K562 (cell line): Measurements from ENCODE around the gene DCST1. TPM values are rescaled to one million over a fixed set of nuclear protein-coding genes. Genes with fewer than 3 reads are reported as not detected.

Experiments used
- BRD4 ChIP-seq: fragments of 200-600 bp; sonication (generic); IDR thresholded peaks from 2 replicates; pipeline ENCODE4 v1.6.1; 2017; ENCODE audit warnings: inconsistent platforms
- CCNT2 ChIP-seq: IDR thresholded peaks from 2 replicates; pipeline ENCODE4 v1.6.1; 2011; ENCODE audit warnings: borderline replicate concordance, low read depth, mild to moderate bottlenecking, moderate library complexity, mixed read lengths, low read length; ENCODE audit not compliant: insufficient read length; ENCODE audit errors: extremely low read depth
- FOSL1 ChIP-seq: fragments of 200-800 bp; sonication (Bioruptor generic); conservative IDR thresholded peaks from 2 replicates; pipeline ENCODE4 v1.6.1; 2016; ENCODE audit warnings: missing genetic modification characterization, missing compliant biosample characterization
- POLR2B ChIP-seq: fragments of 450-650 bp; IDR thresholded peaks from 2 replicates; pipeline ENCODE4 v1.6.1; 2018; ENCODE audit warnings: low read depth; ENCODE audit not compliant: partially characterized antibody
- RFX7 ChIP-seq: fragments of 250-450 bp; sonication (Bioruptor Pico); IDR thresholded peaks from 2 replicates; pipeline ENCODE4 v1.5.1; 2021; ENCODE audit warnings: mild to moderate bottlenecking
- SP1 ChIP-seq: sonication (generic); formaldehyde crosslinking; IDR thresholded peaks from 2 replicates; pipeline ENCODE4 v1.8.1; 2022; ENCODE audit warnings: mild to moderate bottlenecking, missing genetic modification reagents
- ZNF133 ChIP-seq: fragments of 250-450 bp; sonication (Bioruptor Pico); IDR thresholded peaks from 2 replicates; pipeline ENCODE4 v1.4.0; 2020; ENCODE audit warnings: mild to moderate bottlenecking
- ZNF212 ChIP-seq: fragments of 450-650 bp; formaldehyde crosslinking; IDR thresholded peaks from 2 replicates; pipeline ENCODE4 v1.4.0; 2020; ENCODE audit warnings: mild to moderate bottlenecking
- ZNF511 ChIP-seq: sonication (generic); formaldehyde crosslinking; IDR thresholded peaks from 2 replicates; pipeline ENCODE4 v1.8.0; 2022; ENCODE audit warnings: mild to moderate bottlenecking, missing genetic modification reagents
- polyA plus RNA-seq, 8 experiments: library from polyadenylated mRNA; depleted of rRNA in 4 of 8; stranded (reverse) in 5 of 8; unstranded in 3 of 8; fragments of >200 nt; fragmentation: Nextera tagmentation in 2 of 8; fragmentation: Illumina TruSeq in 1 of 8; extraction: Ambion mirVana in 2 of 8; extraction: Trizol in 1 of 8; gene quantifications; 2 replicates each; pipeline versions ENCODE4 v1.2.1 to v1.2.3, GENCODE V29; 2011 to 2014; ENCODE audit warnings: inconsistent platforms in 1 of 8, missing spikeins in 1 of 8
- total RNA-seq, 7 experiments: library from RNA; depleted of rRNA in 6 of 7; stranded (reverse); fragments of >200 nt in 6 of 7; fragmentation: Illumina TruSeq in 2 of 7; extraction: Trizol in 2 of 7; gene quantifications; 2 replicates each; pipeline versions ENCODE4 v1.2.1 to v1.2.3, GENCODE V29; 2011 to 2021; ENCODE audit warnings: low replicate concordance in 1 of 7
- TF ChIP-seq, protein P1 (sequence below): sonication (generic); formaldehyde crosslinking; IDR thresholded peaks from 2 replicates; pipeline ENCODE4 v1.4.0; 2020; ENCODE audit warnings: mild to moderate bottlenecking, missing genetic modification reagents
- TF ChIP-seq, protein P2 (sequence below), 2 experiments: fragments of 450-650 bp in 1 of 2; sonication (generic) in 1 of 2; formaldehyde crosslinking in 1 of 2; IDR thresholded peaks in 1 of 2; conservative IDR thresholded peaks in 1 of 2; 2 replicates each; pipeline versions ENCODE4 v1.6.1 to v1.8.1; 2016 to 2023; ENCODE audit warnings: mild to moderate bottlenecking in 2 of 2, moderate library complexity in 2 of 2, inconsistent platforms in 1 of 2, missing genetic modification reagents in 1 of 2

Gene DCST1
- total and polyA plus RNA-seq, 9 of the 15 experiments (the other 6 are each of a cell fraction or from before 2014, with no cell fraction given), result not detected

- TF ChIP-seq, protein P1, sequence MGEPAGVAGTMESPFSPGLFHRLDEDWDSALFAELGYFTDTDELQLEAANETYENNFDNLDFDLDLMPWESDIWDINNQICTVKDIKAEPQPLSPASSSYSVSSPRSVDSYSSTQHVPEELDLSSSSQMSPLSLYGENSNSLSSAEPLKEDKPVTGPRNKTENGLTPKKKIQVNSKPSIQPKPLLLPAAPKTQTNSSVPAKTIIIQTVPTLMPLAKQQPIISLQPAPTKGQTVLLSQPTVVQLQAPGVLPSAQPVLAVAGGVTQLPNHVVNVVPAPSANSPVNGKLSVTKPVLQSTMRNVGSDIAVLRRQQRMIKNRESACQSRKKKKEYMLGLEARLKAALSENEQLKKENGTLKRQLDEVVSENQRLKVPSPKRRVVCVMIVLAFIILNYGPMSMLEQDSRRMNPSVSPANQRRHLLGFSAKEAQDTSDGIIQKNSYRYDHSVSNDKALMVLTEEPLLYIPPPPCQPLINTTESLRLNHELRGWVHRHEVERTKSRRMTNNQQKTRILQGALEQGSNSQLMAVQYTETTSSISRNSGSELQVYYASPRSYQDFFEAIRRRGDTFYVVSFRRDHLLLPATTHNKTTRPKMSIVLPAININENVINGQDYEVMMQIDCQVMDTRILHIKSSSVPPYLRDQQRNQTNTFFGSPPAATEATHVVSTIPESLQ (CRISPR knock-in tag), result no peak
- TF ChIP-seq FOSL1 (tag) (peak; percentile 57; the same call in 1 of the 2 replicates), CCNT2 (no peak), POLR2B (no peak), RFX7 (CRISPR knock-in tag) (no peak), BRD4 (no peak), SP1 (CRISPR knock-in tag) (no peak), ZNF133 (CRISPR knock-in tag) (no peak), ZNF511 (CRISPR knock-in tag) (no peak), ZNF212 (CRISPR knock-in tag) (no peak)
- TF ChIP-seq, protein P2, sequence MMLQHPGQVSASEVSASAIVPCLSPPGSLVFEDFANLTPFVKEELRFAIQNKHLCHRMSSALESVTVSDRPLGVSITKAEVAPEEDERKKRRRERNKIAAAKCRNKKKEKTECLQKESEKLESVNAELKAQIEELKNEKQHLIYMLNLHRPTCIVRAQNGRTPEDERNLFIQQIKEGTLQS (IDR thresholded peaks at IDR 0.05), result peak; percentile 73
- TF ChIP-seq, protein P2 (CRISPR knock-in tag; conservative IDR thresholded peaks at IDR 0.05), result no peak
- TF ChIP-seq, all 486 proteins: peak for 7
Measured at GRCh38 chr1:155026588-155026987, 7.0 kb upstream of the DCST1 start (continued).
